Thymus (tissue), 11 donors: ENCODE data around the gene NBAS. TPM values are rescaled to one million over a fixed set of nuclear protein-coding genes. Genes with fewer than 3 reads are reported as not detected.
"Not testable (repeated sequence)": the region's sequence is repeated elsewhere in the genome, so short reads cannot be mapped to it uniquely, and the experiment has no call there.

Source experiments
- DNase-seq, 9 donors: peaks; one replicate each; pipeline ENCODE4 v3.0.0-alpha.2; 2013; ENCODE audit warnings: low spot score in 9 of 9, low read depth in 6 of 9, missing footprints in 1 of 9
- H3K27ac ChIP-seq, 2 donors: one replicate each; pipeline ENCODE4 v1.5.1; 2013; ENCODE audit warnings: control low read depth in 1 of 2, low read depth in 1 of 2, low read length in 1 of 2, mild to moderate bottlenecking in 1 of 2, moderate library complexity in 1 of 2
- H3K27me3 ChIP-seq, 2 donors: one replicate each; pipeline ENCODE4 v1.5.1; 2013; ENCODE audit warnings: low read length in 1 of 2; ENCODE audit not compliant: control insufficient read depth in 2 of 2, insufficient read depth in 1 of 2
- H3K36me3 ChIP-seq, 2 donors: one replicate each; pipeline ENCODE4 v1.5.1; 2013; ENCODE audit warnings: low read length in 1 of 2, mild to moderate bottlenecking in 1 of 2, moderate library complexity in 1 of 2; ENCODE audit not compliant: control insufficient read depth in 2 of 2, insufficient read depth in 2 of 2
- H3K4me1 ChIP-seq, 2 donors: one replicate each; pipeline ENCODE4 v1.5.1; 2013; ENCODE audit warnings: low read length in 2 of 2; ENCODE audit not compliant: control insufficient read depth in 2 of 2, insufficient read depth in 2 of 2
- H3K4me3 ChIP-seq, 2 donors: one replicate each; pipeline ENCODE4 v1.5.1; 2013; ENCODE audit warnings: low read length in 2 of 2, control low read depth in 1 of 2, mild to moderate bottlenecking in 1 of 2
- H3K9me3 ChIP-seq, 2 donors: one replicate each; pipeline ENCODE4 v1.5.1; 2013; ENCODE audit warnings: low read length in 1 of 2, mild to moderate bottlenecking in 1 of 2; ENCODE audit not compliant: control insufficient read depth in 2 of 2, insufficient read depth in 1 of 2
- WGBS: extraction: QIAGEN DNeasy Blood & Tissue Kit; methylation state at CpG from one replicate; pipeline ENCODE4 v1.1.7; 2013; 5-methylcytosine and 5-hydroxymethylcytosine counted together
- polyA plus RNA-seq: library from polyadenylated mRNA; stranded (reverse); fragments of 200-250 nt; gene quantifications from one replicate; pipeline ENCODE4 v1.2.3, GENCODE V29; 2013
- total RNA-seq: library from RNA; stranded (reverse); fragments of 120-200 nt; gene quantifications from one replicate; pipeline ENCODE4 v1.2.4, GENCODE V29; 2013
- donor health status: healthy.

NBAS gene
- total and polyA plus RNA-seq, 2 donors, result 31.4 to 36.9 TPM

DNA sequence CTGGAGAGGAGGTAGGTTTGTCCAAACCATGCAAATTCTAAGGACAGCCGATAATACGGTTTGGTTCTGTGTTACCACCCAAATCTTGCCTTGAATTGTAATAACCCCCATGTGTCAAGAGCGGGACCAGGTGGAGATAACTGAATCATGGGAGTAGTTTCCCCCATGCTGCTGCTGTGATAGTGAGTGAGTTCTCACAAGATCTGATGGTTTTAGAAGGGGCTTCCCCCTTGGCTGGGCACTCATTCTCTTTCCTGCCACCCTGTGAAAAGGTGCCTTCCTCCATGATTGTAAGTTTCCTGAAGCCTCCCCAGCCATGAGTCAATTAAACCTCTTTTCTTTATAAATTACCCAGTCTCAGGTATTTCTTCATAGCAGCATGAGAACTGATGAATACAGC, 295.2 kb downstream of the NBAS start:
- H3K36me3 ChIP-seq, result no peaks in the 10 kb centered on the region
- DNase-seq, result no peak
- no peak overlapping the region for H3K27ac ChIP-seq
- no peak overlapping the region for H3K4me3 ChIP-seq
- no peaks in the 10 kb centered on the region for H3K9me3 ChIP-seq
- WGBS, result 66% methylated on average over 3 of the region's 3 CpGs
- no peaks in the 10 kb centered on the region for H3K4me1 ChIP-seq
- no peaks in the 10 kb centered on the region for H3K27me3 ChIP-seq

DNA sequence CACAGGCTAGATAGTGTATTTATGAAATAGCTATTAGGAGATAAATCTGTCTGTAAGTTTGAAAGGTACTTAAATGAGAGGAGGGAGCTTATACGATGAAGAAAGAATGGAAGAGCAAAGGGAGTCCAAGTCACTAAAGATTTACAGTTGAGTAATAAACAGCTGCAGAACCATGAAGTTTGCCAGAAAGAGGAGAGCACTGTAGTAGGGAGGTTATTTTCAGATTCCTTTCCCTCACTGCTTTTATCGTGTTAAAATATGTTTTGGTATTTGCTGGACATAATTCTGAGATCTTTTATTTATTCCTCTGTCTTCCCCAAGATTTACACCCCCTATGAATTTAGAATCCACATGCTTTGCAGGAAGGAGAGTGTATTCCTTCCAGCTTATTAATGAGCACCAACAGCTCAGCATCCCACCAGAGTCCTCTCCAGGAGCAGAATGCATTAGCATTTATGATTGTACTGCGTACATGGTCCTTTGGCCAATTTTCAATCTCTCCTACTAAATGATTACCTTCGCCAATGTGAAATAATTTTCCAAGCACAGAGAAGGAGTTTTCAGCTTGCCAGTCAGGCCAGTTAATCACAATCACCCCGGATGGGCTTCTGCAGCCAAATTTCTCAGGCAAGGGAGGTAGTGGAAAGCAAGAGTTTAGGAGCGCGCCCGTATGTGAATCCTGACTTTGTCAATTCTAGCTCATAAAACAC, 297.0 kb downstream of the NBAS start:
- H3K4me3 ChIP-seq, result no peak overlapping the region
- no peak for DNase-seq
- H3K9me3 ChIP-seq, result no peaks in the 10 kb centered on the region
- H3K27ac ChIP-seq, result no peak overlapping the region
- peaks cover 0 to 4% of the 10 kb centered on the region in 2 donors for H3K36me3 ChIP-seq
- no peaks in the 10 kb centered on the region for H3K27me3 ChIP-seq
- WGBS, result 98% methylated on average over 8 of the region's 8 CpGs
- H3K4me1 ChIP-seq, result no peaks in the 10 kb centered on the region

DNA sequence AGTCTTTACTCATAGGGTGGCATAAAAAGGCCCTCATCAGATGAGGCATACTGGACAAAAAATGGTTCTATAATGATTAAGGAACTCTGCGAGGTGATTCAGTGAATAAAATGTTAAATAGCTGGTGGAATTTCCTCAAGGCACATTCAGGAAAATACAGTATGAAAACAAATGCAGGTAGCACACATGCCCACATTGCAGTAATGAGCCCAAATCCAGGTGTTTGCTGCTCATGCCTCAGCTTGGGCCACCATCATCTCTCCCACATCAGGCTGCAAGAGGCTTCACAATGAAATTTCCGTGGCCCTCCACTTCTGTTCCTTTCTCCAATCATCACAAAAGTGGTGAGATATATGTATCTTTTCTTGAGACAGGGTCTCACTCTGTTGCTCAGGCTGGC, 298.3 kb downstream of the NBAS start:
- peaks cover 0 to 4% of the 10 kb centered on the region in 2 donors for H3K36me3 ChIP-seq
- H3K27ac ChIP-seq, result no peak overlapping the region
- DNase-seq, result no peak
- H3K4me3 ChIP-seq, result no peak overlapping the region
- H3K9me3 ChIP-seq, result no peaks in the 10 kb centered on the region
- H3K27me3 ChIP-seq, result no peaks in the 10 kb centered on the region
- no peaks in the 10 kb centered on the region for H3K4me1 ChIP-seq
- WGBS, result 97% methylated on average over 2 of the region's 2 CpGs

DNA sequence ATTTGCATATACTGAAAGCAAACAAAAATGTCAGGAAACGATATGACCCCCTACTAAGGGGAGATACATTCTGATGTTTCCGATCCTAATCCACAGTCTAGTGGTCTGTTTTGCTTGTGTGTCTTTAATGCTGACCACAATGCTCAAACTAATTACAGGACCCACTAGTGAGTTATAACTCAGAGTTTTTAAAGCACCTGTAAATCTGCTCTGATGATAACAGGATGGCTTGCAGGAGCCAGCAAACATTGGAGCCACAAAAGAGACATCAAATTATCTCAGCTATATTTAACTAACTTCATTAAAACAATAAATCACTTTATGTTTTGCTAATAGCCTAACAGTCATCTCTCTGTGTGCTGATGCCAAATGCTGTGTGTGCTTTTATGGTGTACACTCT, 300.3 kb downstream of the NBAS start:
- Histone ChIP-seq H3K27ac (no peak overlapping the region), H3K36me3 (peaks cover 0 to 4% of the 10 kb centered on the region in 2 donors), H3K9me3 (no peaks in the 10 kb centered on the region), H3K4me1 (no peaks in the 10 kb centered on the region), H3K27me3 (no peaks in the 10 kb centered on the region), H3K4me3 (no peak overlapping the region)
- no peak for DNase-seq
- 96% methylated on average over 2 of the region's 2 CpGs for WGBS

DNA sequence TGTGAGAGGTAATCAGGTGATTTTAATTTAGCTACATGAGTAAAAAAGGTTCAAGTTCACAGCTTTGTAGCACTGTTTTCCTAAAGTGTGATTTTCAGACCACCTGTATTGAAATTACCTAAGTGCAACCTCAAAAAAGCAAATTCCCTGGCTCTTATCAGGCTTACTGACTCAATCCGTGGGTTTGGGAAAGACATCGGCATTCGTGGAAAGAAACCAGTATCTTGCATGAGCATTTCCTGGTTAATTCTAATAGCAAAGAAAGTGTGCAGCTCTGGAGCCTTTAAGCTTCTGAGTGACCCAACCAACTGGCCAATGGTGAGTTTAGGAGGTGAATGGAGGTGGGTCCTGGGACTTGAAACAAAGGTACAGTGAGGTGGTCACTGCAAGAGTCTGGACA, 300.9 kb downstream of the NBAS start:
- 97% methylated on average over 3 of the region's 3 CpGs for WGBS
- H3K36me3 ChIP-seq, result peaks cover 0 to 4% of the 10 kb centered on the region in 2 donors
- H3K27me3 ChIP-seq, result no peaks in the 10 kb centered on the region
- DNase-seq, result no peak
- no peaks in the 10 kb centered on the region for H3K9me3 ChIP-seq
- no peak overlapping the region for H3K4me3 ChIP-seq
- H3K4me1 ChIP-seq, result no peaks in the 10 kb centered on the region
- H3K27ac ChIP-seq, result no peak overlapping the region

DNA sequence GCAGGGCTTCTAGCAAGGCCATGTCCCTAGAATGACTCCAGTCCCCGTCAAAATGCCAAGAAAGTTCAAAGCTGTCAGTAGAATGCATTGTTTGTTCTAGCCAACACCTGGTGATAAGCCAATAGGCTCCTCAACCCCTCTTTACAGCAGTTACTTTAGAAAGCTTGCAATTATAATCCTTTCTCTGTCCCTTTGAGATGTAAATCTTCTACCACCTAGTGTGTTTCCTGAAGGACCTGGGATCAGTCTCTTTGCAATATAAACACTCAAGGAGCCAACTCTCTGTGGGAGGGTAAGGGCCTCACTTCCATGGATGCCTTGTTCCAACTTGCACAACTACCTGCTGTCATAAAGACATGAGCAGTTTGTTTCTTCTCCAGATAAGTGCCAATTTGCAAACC, 301.8 kb downstream of the NBAS start:
- 94% methylated on average over 1 of the region's 1 CpG for WGBS
- no peak overlapping the region for H3K4me3 ChIP-seq
- H3K36me3 ChIP-seq, result peaks cover 0 to 4% of the 10 kb centered on the region in 2 donors
- no peaks in the 10 kb centered on the region for H3K27me3 ChIP-seq
- no peak overlapping the region for H3K27ac ChIP-seq
- H3K9me3 ChIP-seq, result no peaks in the 10 kb centered on the region
- no peaks in the 10 kb centered on the region for H3K4me1 ChIP-seq
- DNase-seq, result no peak

DNA sequence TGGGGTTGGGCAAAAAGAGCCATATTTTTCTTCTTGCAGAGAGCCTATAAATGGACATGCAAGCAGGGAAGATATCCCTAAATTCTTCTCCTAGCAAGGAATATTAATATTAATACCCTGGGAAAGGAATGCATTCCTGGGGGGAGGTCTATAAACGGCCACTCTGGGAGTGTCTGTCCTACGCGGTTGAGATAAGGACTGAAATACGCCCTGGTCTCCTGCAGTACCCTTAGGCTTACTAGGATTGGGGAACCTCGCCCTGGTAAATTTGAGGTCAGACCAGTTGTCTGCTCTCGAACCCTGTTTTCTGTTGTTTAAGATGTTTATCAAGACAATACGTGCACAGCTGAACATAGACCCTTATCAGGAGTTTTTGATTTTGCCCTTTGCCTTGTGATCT, 302.7 kb downstream of the NBAS start:
- H3K36me3 ChIP-seq, H3K4me3 ChIP-seq, DNase-seq, H3K27ac ChIP-seq, H3K4me1 ChIP-seq, H3K9me3 ChIP-seq, H3K27me3 ChIP-seq: not testable (repeated sequence)
- WGBS, result 98% methylated on average over 7 of the region's 7 CpGs

DNA sequence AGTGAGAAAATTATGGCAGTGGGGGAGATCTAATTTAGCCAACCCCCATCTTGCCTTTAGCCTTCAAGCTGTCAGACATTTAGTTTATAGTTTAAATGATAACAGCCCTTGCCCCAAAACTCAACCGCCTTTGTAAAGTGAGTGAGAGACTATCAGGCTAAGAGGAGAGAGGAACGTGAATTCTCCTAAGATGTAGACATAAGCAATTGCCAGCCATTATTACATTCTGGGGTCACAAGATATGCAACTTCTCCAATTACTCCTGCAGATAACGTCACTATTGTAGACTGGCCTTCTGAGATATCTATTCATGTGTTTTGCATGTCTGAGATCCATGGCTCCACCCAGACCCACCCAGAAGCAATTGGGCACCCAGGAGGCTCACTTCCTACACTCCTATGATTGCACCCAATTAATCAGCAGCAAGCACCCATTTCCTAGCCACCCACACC, 307.3 kb downstream of the NBAS start:
- no peaks in the 10 kb centered on the region for H3K36me3 ChIP-seq
- DNase-seq, result no peak
- H3K9me3 ChIP-seq, result no peaks in the 10 kb centered on the region
- no peaks in the 10 kb centered on the region for H3K4me1 ChIP-seq
- H3K27ac ChIP-seq, result no peak overlapping the region
- H3K4me3 ChIP-seq, result no peak overlapping the region
- 97% methylated on average over 3 of the region's 3 CpGs for WGBS
- no peaks in the 10 kb centered on the region for H3K27me3 ChIP-seq

DNA sequence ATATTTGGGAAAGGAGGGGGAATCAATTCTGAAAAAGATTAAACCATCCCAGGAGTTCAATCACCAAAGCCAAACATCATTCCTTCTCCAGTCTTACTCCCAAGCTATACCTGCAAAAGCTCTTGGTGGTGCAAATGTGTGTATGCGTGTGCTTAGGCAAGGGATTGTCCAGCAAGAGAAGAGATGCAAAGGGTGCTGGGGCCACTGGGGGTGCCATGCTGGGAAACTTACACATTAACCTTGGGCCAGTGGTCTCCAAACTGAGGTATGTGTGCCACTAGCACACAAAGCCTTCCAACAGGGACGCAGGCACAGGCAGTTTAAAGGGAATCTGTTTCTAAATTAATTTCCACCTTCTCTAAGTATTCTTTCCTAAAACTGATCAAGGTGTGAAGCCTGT, 307.9 kb downstream of the NBAS start:
- no peak overlapping the region for H3K27ac ChIP-seq
- H3K4me3 ChIP-seq, result no peak overlapping the region
- H3K27me3 ChIP-seq, result no peaks in the 10 kb centered on the region
- 93% methylated on average over 2 of the region's 2 CpGs for WGBS
- DNase-seq, result no peak
- H3K4me1 ChIP-seq, result no peaks in the 10 kb centered on the region
- no peaks in the 10 kb centered on the region for H3K9me3 ChIP-seq
- no peaks in the 10 kb centered on the region for H3K36me3 ChIP-seq
